KG1 (cell line): ENCODE results near the gene PERCC1.
A peak's percentile ranks its signal among the peaks of the same experiment; 100 is the strongest.

Source experiments
- DNase-seq: peaks from one replicate; lab custom pipeline; 2025; lab: John Stamatoyannopoulos, UW

The PERCC1 gene

GRCh38 chr16:1412847-1413246, 18.0 kb upstream of the PERCC1 start:
- DNase-seq, result no peak

GRCh38 chr16:1413684-1414531, 17.0 kb upstream of the PERCC1 start:
- DNase-seq, result no peak

- DNase-seq, result no peak
Measured at GRCh38 chr16:1414532-1415260, 16.2 kb upstream of the PERCC1 start, which contains the start of gene UNKL. Gene UNKL, minus strand, starts transcription at chr16:1414704. Its CDS starts 13 bp downstream, at chr16:1414691.

DNA sequence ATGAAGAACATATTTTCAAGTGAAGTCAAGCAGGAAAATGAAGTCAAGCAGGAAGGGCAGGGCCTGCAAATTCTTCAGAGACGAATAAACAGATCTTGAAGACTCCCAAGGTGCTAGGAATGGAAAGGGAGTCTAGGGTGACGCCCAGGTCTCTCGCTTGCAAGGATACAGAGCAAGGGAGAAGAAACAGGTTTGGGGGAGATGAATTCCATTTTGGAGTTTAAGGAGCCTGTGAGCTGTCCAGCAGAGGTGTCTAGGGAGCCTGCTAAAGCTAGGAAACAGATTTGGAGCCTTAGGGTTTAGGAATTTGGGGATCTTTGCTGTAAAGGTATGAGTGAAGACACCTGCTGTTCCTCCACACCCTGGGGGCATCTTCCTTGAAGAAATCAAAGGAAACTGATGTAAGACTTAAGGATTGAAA, 14.3 kb upstream of the PERCC1 start:
- DNase-seq, result no peak

DNA sequence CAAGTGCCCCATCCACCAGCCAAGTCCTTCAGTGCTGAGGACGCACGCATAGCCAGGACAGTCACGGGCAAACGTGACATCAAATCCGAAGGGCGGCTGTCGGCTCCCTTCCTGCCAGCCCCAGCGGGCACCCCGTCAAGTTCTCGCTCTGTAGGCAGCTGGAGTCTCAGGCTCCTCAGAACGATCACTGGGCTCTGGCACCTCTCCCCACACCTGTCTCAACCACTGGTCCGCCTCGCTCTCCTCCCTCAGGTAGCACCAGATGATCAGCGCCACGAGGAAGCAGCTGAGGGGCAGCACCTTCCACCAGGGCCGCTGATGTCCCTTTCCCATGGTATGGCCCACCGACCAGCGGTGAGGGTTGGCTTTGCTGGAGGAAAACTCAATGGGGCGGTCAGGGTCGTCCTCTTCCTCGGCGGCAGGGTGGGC, 10.8 kb upstream of the PERCC1 start:
- no peak for DNase-seq

DNA sequence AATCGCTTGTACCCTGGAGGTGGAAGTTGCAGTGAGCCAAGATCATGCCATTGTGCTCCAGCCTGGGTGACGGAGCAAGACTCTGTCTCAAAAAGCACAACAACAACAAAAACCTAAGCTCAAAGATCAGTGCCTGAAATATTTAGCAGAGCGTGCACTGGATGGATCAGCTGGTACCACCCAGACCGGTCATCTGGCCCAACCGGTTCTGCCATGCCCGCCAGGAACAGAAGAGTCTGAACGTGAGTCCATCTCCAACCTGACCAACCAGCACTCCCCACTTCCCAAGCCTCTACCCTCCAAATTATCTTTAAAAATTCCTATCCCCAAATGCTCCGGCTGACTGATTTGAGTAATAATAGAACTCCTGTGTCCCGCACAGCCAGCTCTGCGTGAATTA, 8.8 kb upstream of the PERCC1 start:
- DNase-seq, result no peak

DNA sequence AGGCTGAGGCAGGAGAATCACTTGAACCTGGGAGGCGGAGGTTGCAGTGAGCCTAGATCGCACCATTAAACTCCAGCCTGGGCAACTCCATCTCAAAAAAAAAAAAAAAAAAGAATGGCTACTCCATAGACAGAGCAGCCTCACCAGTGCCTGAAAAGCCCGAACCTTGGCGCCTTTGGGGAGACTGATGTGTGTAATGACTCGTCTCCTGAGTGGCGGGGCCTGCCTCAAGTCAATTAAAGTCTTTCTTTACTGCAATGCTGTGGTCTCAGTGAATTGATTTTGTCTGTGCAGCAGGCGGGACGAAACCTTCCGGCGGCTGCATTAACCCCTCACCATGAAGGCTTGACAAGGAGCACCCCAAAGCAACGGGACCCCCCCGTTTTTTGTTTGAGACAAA, 6.8 kb upstream of the PERCC1 start:
- no peak for DNase-seq

DNA sequence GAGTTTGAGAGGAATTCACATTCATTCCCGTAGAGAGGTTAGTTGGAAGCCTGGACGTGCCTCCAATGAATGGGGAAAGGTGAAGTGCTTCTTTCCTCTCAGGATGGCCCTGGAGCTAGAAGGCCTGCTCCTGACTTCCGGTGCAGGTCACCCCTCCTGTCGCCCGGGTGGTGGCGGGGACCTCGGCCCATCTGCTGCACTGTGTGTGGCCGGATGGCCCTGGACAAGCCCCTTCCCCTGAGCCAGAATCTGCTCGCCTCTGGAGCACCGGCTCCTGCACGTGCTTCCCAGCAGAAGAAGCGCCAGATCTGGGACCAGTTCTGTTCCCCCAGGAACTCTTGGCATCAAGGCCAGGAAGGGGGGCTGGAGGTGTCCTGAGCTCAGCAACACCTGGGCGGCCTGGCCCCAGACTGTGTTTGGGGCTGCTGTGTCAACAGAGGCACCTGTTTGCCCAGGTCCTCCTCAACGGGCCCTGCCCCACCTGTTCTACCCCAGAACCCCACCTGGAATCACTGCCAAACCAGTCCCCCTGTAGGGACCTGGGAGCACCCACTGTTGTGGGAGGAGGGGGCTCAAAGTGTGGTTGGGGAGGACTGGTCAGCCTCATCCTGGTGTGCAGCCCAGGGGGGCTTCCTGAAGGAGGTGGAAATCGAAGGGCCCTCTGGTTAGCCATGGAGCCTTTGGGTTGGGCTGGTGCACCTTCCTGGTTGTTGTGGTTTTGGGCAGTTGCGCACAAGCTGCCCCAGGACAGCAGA, 5.1 kb upstream of the PERCC1 start:
- no peak for DNase-seq

DNA sequence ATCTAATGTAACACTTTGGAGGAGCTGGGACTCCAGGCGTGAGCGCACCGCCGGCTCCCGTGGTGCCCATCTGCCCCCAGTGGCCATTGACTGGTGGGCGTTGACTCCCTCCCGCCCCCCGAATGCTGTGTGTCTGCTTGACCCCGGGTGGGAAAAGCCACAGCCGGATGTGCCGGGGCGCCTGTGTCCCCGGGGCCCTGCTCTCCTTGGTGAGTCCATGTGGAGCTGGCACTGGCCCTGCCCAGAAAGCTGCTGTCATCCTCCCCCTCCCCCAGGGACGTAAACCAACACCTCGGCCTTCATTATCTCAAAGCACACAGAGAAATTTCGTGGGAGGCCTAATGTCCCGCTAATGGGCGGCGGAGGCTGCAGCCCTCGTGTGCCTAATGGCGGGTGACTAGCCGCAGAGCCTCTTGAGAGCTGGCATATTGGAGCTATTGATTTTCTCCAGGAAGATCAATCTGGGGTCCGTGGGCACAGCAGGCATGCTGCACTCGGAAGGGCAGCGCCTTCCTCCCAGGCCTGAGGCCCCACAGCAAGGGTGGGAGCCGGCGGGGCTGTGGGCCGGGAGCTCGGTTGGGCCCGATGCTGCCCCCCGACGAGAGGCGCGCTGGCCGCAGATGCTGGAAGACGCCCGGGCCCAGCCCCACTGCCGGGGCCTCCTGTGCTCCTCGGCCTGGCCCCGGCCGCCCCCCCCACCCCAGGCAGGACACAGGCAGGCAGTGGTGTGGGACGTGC, 4.0 kb upstream of the PERCC1 start:
- DNase-seq, result no peak

- DNase-seq, result no peak
Measured at GRCh38 chr16:1427473-1428461, 3.1 kb upstream of the PERCC1 start.

GRCh38 chr16:1428511-1428910, 2.4 kb upstream of the PERCC1 start:
- peak; percentile 43 for DNase-seq

DNA sequence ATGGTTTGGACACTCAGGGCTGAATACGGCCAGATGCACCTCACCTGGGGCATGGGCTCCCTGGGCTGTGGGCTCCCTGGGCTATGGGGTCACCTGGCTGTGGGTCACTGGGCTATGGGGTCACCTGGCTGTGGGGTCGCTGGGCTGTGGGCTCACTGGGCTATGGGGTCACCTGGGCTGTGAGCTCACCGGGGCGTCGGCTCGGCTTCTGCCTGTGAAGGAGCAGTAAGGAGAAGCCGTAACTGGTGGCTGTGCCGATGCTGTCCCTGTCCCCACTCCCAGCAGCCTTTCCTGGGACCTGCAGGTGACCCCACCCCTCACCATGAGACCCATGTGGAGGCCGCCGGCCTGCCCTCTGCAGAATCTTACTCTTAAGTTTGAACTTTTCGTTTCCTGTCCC, 1.9 kb upstream of the PERCC1 start:
- no peak for DNase-seq

- no peak for DNase-seq
Measured at GRCh38 chr16:1429631-1430030, 1.2 kb upstream of the PERCC1 start.

GRCh38 chr16:1430214-1430758, 592 bp upstream of the PERCC1 start:
- DNase-seq, result no peak

- DNase-seq, result no peak
Measured at GRCh38 chr16:1431497-1432270, 806 bp downstream of the PERCC1 start.

DNA sequence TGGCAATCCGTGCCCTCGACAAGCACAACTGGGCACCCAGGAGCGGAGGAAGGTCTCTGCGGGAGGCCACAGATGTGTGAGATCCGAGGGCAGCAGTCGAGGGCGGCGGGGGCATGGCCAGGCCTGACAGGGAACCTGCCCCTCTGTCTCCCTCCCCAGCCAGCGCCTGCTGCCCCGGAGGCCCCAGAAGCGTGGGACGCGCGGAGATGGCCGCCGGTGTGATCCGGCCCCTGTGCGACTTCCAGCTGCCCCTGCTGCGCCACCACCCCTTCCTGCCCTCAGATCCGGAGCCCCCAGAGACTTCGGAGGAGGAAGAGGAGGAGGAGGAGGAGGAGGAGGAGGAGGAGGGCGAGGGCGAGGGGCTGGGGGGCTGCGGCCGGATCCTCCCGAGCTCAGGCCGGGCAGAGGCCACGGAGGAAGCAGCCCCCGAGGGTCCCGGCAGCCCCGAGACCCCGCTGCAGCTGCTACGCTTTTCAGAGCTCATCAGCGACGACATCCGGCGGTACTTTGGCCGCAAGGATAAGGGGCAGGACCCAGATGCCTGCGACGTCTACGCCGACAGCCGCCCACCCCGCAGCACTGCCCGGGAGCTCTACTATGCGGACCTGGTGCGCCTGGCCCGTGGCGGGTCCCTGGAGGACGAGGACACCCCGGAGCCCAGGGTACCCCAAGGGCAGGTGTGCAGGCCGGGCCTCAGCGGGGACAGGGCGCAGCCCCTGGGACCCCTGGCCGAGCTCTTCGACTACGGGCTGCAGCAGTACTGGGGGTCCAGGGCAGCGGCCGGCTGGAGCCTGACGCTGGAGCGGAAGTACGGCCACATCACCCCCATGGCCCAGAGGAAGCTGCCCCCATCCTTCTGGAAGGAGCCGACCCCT, 1.7 kb downstream of the PERCC1 start:
- no peak for DNase-seq

GRCh38 chr16:1433263-1433560, 2.3 kb downstream of the PERCC1 start:
- no peak for DNase-seq

DNA sequence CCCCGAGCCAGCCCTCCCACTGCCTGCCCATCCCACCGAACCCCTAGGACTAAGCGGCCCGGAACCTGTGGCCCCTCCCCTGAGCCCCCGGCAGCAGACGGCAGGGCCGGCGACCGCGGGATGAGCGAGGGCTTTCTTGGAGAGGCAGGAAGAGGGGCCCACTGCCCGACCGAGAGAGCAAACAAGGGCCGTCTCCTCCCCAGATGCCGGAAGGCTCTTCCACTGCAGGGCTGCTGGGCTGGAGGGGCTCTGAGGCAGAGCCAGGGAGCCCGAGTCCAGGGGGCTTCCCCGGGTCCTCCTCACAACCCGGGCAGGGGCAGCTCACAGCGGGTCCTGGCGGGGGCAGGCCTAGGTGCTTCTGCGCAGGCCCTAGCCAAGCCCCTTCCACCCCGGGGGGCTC, 2.9 kb downstream of the PERCC1 start:
- DNase-seq, result no peak
